Astrocyte of the spinal cord (primary cell): Measurements from ENCODE around the gene MUC12.

ENCODE experiments used
- DNase-seq: peaks from one replicate; pipeline ENCODE4 v3.0.0; 2011; ENCODE audit warnings: low read depth, low spot score
- H3K4me3 ChIP-seq: 2 replicates; pipeline ENCODE4 v1.5.1; 2011; ENCODE audit warnings: low read depth, mild to moderate bottlenecking, low read length, moderate library complexity
- CTCF ChIP-seq: IDR thresholded peaks from 2 replicates; pipeline ENCODE4 v1.5.1; 2012; ENCODE audit warnings: low read depth, mild to moderate bottlenecking, low read length, inconsistent platforms
- in situ Hi-C: cut with HindIII; loops from 2 replicates; pipeline ENCODE4 v1.10.0; 2017; ENCODE audit warnings: low sequenced_read_pairs

Gene MUC12

GRCh38 chr7:100965723-100966541 lies 3.4 kb upstream of the MUC12 start:
- peak; percentile 24 for DNase-seq
- in situ Hi-C loops, result no loop called here
- H3K4me3 ChIP-seq, result no peak overlapping the region
- peak; percentile 79 for TF ChIP-seq CTCF

- in situ Hi-C loops, result no loop called here
- no peak for TF ChIP-seq CTCF
- no peak overlapping the region for H3K4me3 ChIP-seq
- DNase-seq, result no peak
Observed at GRCh38 chr7:100966542-100967291, 2.6 kb upstream of the MUC12 start.

DNA sequence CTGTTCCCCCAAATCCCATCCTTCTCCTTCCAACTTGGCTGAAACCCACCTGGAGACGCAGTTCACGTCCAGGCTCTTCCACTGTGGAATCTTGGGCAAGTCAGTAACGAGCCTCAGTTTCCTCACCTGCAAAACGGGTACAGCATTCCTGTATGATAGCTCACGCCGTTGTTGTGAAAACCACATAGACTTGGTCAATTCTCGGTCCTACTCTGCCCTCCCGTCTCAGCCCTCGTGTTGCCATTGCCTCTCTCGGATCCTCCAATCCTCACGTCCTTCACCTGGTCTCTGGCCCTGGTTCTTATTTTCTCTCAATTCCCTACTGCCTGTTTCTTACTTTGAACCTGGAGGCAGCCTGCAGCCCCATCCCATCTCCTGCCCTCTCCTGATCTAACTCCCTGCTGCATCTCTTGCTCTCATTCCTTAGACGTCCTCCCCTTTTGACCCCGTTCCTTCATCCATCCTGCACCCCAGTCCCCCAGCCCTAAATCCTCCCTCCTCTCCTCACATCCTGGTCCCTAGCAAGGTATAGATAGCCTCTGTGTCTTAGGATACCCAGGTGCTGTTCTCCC lies 2.0 kb upstream of the MUC12 start:
- TF ChIP-seq CTCF, result no peak
- no peak overlapping the region for H3K4me3 ChIP-seq
- in situ Hi-C loops, result no loop called here
- no peak for DNase-seq

DNA sequence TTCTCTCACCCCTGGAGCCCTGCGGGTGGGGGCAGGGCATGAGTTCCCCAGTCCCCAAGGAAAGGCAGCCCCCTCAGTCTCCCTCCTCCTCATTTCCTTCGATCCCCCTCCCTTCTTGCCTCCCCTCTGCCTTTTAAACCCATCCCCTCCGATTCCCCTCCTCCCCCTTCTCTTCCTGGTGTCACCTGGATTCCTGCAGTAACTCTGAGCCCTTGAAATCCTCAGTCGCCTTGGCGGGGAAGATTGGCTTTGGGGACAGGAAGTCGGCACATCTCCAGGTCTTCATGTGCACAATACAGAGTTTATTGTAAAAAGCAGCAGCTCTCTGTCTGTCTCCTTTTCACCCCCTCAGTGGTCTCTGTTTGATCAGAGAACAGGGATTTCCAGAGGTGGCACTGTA lies 1.3 kb upstream of the MUC12 start:
- no peak for DNase-seq
- in situ Hi-C loops, result no loop called here
- H3K4me3 ChIP-seq, result no peak overlapping the region
- TF ChIP-seq CTCF, result no peak

DNA sequence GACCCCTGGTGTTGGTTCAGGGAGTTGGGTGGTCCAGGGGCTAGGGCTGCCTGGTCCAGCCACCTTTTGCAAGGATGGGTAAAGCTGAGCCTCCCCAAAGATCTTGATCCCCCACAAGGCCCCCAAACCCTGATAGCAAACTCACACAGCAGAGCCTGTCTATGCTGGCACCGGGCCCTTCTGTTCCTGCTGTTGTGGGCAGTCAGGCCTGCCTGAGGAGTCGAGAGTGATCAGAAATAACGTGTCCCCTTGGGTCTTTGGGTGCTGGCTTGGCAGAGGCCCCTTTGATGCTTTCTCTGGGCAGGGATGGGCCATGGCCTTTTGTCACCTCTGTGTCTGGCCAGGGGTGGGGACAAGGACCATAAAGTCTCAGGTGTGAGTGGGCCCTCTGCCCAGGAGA lies 715 bp upstream of the MUC12 start:
- in situ Hi-C loops, result no loop called here
- H3K4me3 ChIP-seq, result no peak overlapping the region
- no peak for TF ChIP-seq CTCF
- no peak for DNase-seq

GRCh38 chr7:100971111-100972001 lies 2.0 kb downstream of the MUC12 start:
- no peak overlapping the region for H3K4me3 ChIP-seq
- in situ Hi-C loops, result no loop called here
- no peak for DNase-seq
- no peak for TF ChIP-seq CTCF
